Gastroesophageal sphincter (tissue), 4 donors: ENCODE measurements around the gene ATP2B2. TPM values are rescaled to one million over a fixed set of nuclear protein-coding genes. Genes with fewer than 3 reads are reported as not detected.

ENCODE experiments used
- ATAC-seq: fragments of 150-250 bp; one replicate; pipeline ENCODE4 v1.9.1; 2016; ENCODE audit warnings: mild to moderate bottlenecking, moderate library complexity
- H3K27ac ChIP-seq, 4 donors: fragments of 200-600 bp; sonication (generic) in 3 of 4; 1 replicate in 3 of 4; 2 replicates in 1 of 4; pipeline ENCODE4 v1.5.1; 2016 to 2019
- H3K27me3 ChIP-seq: fragments of 200-600 bp; sonication (generic); one replicate; pipeline ENCODE4 v1.5.1; 2019
- H3K36me3 ChIP-seq, 2 donors: fragments of 200-600 bp; sonication (generic); one replicate each; pipeline ENCODE4 v1.5.1; 2019; ENCODE audit warnings: control low read depth in 1 of 2
- H3K4me1 ChIP-seq, 3 donors: fragments of 200-600 bp; sonication (generic); 1 replicate in 2 of 3; 2 replicates in 1 of 3; pipeline ENCODE4 v1.5.1; 2016 to 2019; ENCODE audit warnings: control low read depth in 2 of 3
- H3K4me3 ChIP-seq, 2 donors: fragments of 200-600 bp; sonication (generic); one replicate each; pipeline ENCODE4 v1.5.1; 2019; ENCODE audit warnings: mild to moderate bottlenecking in 1 of 2, moderate library complexity in 1 of 2
- H3K9me3 ChIP-seq, 3 donors: fragments of 200-600 bp; sonication (generic); one replicate each; pipeline ENCODE4 v1.5.1; 2017 to 2019; ENCODE audit warnings: control low read depth in 2 of 3
- CTCF ChIP-seq, 4 experiments: fragments of 200-600 bp in 2 of 4; fragments of 450-650 bp in 2 of 4; sonication (generic) in 1 of 4; IDR thresholded peaks; one replicate each; pipeline ENCODE4 v1.5.1; 2017 to 2019; ENCODE audit warnings: antibody characterized with exemption in 4 of 4, mild to moderate bottlenecking in 2 of 4, moderate library complexity in 2 of 4
- EP300 ChIP-seq: sonication (generic); formaldehyde crosslinking; IDR thresholded peaks from one replicate; pipeline ENCODE4 v1.6.1; 2017; ENCODE audit warnings: antibody characterized with exemption, mild to moderate bottlenecking
- POLR2A ChIP-seq, 2 donors: fragments of 450-650 bp; IDR thresholded peaks; one replicate each; pipeline ENCODE4 v1.6.1; 2017; ENCODE audit warnings: antibody characterized with exemption in 2 of 2, mild to moderate bottlenecking in 2 of 2, moderate library complexity in 1 of 2
- POLR2AphosphoS5 ChIP-seq: sonication (generic); formaldehyde crosslinking; IDR thresholded peaks from one replicate; pipeline ENCODE4 v1.6.1; 2017; ENCODE audit warnings: antibody characterized with exemption
- WGBS, 2 donors: methylation state at CpG; one replicate each; pipeline ENCODE4 v1.1.5; 2018; ENCODE audit warnings: low coverage in 1 of 2; 5-methylcytosine and 5-hydroxymethylcytosine counted together
- total RNA-seq, 4 donors: library from RNA; depleted of rRNA; stranded (reverse); fragments of >200 nt; gene quantifications; one replicate each; pipeline ENCODE4 v1.1.0, GENCODE V29; 2016

The ATP2B2 gene
- total RNA-seq, 4 donors from 2014 or later: 0.13 to 0.30 (median 0.27) TPM; not detected in 1

- TF ChIP-seq POLR2AphosphoS5: no peak
- TF ChIP-seq POLR2A (IDR thresholded peaks at IDR 0.05): no peak
- TF ChIP-seq EP300: no peak
- TF ChIP-seq CTCF (IDR thresholded peaks at IDR 0.05): no peak
- no peak for ATAC-seq
- H3K36me3 ChIP-seq: no peaks in the 10 kb centered on the region
- no peak overlapping the region for H3K27ac ChIP-seq
- H3K4me3 ChIP-seq: no peak overlapping the region
- H3K27me3 ChIP-seq: no peaks in the 10 kb centered on the region
- 67 to 78% methylated on average over 2 of the region's 2 CpGs for WGBS, 2 donors
- no peaks in the 10 kb centered on the region for H3K4me1 ChIP-seq
- H3K9me3 ChIP-seq: no peaks in the 10 kb centered on the region
Measured at GRCh38 chr3:10434144-10434937, 71.0 kb downstream of the ATP2B2 start.

GRCh38 chr3:10432931-10433330 lies 72.5 kb downstream of the ATP2B2 start:
- no peak for TF ChIP-seq CTCF (IDR thresholded peaks at IDR 0.05)
- no peak for TF ChIP-seq POLR2A (IDR thresholded peaks at IDR 0.05)
- no peak for TF ChIP-seq POLR2AphosphoS5
- TF ChIP-seq EP300: no peak
- Histone ChIP-seq H3K27ac (no peak overlapping the region), H3K4me3 (no peak overlapping the region), H3K36me3 (no peaks in the 10 kb centered on the region), H3K9me3 (no peaks in the 10 kb centered on the region), H3K27me3 (peaks cover 10% of the 10 kb centered on the region), H3K4me1 (no peaks in the 10 kb centered on the region)
- no peak for ATAC-seq
- WGBS, 2 donors: 40 to 45% methylated on average over 2 of the region's 2 CpGs

- H3K27me3 ChIP-seq: peaks cover 10% of the 10 kb centered on the region
- no peak for ATAC-seq
- no peak overlapping the region for H3K27ac ChIP-seq
- no peaks in the 10 kb centered on the region for H3K36me3 ChIP-seq
- WGBS, 2 donors: 75 to 92% methylated on average over 11 of the region's 16 CpGs
- no peak for TF ChIP-seq POLR2A (IDR thresholded peaks at IDR 0.05)
- no peak for TF ChIP-seq CTCF (IDR thresholded peaks at IDR 0.05)
- TF ChIP-seq POLR2AphosphoS5: no peak
- TF ChIP-seq EP300: no peak
- H3K9me3 ChIP-seq: no peaks in the 10 kb centered on the region
- no peak overlapping the region for H3K4me3 ChIP-seq
- H3K4me1 ChIP-seq: no peaks in the 10 kb centered on the region
Measured at GRCh38 chr3:10432156-10432845, 73.1 kb downstream of the ATP2B2 start.

GRCh38 chr3:10430805-10431204 lies 74.6 kb downstream of the ATP2B2 start:
- WGBS, 2 donors: 100% methylated on average over 1 of the region's 1 CpG; no CpG with 5 or more reads in 1 of the 2 donors
- no peak overlapping the region for H3K4me3 ChIP-seq
- H3K27me3 ChIP-seq: peaks cover 10% of the 10 kb centered on the region
- TF ChIP-seq EP300 (no peak), POLR2A (IDR thresholded peaks at IDR 0.05) (no peak), CTCF (IDR thresholded peaks at IDR 0.05) (no peak), POLR2AphosphoS5 (no peak)
- H3K36me3 ChIP-seq: no peaks in the 10 kb centered on the region
- H3K4me1 ChIP-seq: no peaks in the 10 kb centered on the region
- no peak for ATAC-seq
- H3K9me3 ChIP-seq: no peaks in the 10 kb centered on the region
- H3K27ac ChIP-seq: no peak overlapping the region
